ENCODE measurements around the gene DHFR2.

The DHFR2 gene

DNA sequence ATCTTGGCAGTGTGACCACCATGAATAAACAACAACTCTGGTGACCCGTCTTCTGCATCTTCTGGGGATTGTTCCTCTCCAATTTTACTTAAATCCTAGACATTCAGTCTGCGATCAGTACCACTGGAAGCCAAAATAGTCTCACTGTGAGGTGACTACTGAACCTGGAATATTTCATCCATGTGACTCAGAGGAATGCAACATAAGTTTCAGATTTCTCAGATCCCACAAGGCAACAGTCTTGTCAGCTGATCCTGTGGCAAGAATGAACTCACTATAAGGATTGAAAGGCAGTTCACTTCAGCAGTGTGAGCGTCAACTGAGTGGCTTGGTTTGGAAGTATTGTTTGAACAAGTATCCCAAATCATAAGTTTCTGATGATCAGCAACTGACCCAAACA, 13.3 kb upstream of the DHFR2 start:
- TF ChIP-seq, protein P1, sequence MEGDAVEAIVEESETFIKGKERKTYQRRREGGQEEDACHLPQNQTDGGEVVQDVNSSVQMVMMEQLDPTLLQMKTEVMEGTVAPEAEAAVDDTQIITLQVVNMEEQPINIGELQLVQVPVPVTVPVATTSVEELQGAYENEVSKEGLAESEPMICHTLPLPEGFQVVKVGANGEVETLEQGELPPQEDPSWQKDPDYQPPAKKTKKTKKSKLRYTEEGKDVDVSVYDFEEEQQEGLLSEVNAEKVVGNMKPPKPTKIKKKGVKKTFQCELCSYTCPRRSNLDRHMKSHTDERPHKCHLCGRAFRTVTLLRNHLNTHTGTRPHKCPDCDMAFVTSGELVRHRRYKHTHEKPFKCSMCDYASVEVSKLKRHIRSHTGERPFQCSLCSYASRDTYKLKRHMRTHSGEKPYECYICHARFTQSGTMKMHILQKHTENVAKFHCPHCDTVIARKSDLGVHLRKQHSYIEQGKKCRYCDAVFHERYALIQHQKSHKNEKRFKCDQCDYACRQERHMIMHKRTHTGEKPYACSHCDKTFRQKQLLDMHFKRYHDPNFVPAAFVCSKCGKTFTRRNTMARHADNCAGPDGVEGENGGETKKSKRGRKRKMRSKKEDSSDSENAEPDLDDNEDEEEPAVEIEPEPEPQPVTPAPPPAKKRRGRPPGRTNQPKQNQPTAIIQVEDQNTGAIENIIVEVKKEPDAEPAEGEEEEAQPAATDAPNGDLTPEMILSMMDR (IDR thresholded peaks at IDR 0.05; ENCODE audit: low read depth, low read length, missing control alignments): no peak
- no peak overlapping the region for H3K4me3 ChIP-seq (ENCODE audit: low read depth, low read length)
- DNase-seq (ENCODE audit: low read depth): no peak

DNA sequence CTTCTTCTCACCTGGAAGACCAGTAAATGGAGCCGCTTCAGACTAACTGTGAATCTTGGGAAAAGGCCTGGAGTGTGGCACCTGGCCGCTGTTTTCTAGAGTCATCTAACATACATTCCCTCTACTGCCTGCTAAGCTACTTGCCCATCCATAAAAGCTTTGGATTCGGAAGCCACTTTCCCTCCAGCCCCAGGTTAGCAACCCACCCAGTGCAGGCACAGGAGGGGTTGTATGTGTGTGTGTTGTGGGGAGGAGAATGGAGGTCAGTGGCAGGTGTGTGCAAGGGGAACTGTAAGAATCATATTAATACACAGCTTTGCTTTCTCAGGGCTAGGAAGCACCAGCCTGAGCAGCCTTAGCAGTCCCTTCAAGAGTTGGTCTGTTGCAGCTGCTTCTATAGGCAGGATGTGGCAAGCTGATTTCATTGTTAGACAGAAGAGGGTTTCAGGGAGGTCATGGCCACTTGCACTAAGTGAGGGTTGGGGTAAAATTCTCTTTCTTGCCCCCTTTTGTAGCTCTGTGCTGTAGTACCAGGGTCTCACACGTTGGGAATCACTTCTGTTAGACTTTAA, 9.1 kb upstream of the DHFR2 start:
- DNase-seq (ENCODE audit: low read depth): peak; percentile 51
- TF ChIP-seq, protein P1 (IDR thresholded peaks at IDR 0.05; ENCODE audit: low read depth, low read length, missing control alignments): no peak
- no peak overlapping the region for H3K4me3 ChIP-seq (ENCODE audit: low read depth, low read length)

DNA sequence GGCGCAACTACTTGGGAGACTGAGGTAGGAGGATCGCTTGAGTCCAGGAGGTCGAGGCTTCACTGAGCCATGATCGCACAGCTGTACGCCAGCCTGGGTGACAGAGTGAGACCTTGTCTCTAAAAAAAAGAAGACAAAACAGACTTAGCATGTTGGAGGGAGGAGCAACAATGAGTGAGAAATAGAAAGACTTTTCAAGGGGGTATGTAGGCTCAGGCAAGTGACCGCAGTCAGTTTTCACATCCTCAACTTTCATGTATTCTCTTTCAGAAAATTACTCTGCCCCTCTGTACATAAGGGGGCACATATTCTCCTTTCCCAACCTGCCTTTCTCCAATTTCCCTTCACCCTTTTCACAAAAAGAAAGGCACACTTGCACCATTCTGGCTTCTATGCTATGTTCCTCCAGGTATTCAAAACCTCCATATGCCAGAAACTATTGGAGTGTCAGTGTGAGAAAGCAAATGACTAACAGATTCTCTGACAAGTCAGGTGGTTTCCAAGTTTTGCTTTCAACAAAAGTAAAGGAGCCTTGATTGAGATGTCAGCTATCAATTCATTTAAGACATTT, 7.7 kb upstream of the DHFR2 start:
- DNase-seq (ENCODE audit: low read depth): peak; percentile 45

DNA sequence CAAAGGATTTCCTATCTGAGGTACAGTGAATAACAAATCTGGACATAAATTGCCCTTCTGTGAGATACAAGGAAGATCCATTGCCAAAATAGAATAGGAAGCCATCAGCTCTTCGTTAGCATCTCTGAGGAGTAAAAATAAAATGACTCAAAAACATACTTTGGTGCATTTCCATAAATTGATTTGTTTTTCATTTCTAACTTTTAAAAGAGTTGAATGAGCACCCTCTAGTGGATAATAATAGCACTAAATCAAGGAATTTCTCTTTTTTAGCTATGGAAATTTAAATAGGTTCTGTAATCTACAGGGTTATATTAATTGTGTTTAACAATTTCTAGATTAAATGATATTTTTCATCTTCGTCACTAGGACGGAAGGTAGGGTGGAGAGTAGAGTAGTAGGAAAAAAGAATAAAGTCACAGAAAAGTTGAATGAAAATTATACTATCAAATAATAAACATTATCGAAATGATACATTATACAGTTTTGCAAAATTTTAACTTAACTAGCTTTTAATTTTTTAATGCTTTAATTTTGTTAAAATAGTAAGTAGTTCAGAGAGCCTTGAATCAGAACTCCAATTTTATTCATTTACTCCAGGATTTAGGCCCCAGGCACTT, 6.6 kb upstream of the DHFR2 start:
- no peak overlapping the region for H3K4me3 ChIP-seq (ENCODE audit: low read depth, low read length)
- TF ChIP-seq, protein P1 (IDR thresholded peaks at IDR 0.05; ENCODE audit: low read depth, low read length, missing control alignments): peak; percentile 30
- no peak for DNase-seq (ENCODE audit: low read depth)

More for the DNA sequence above, 7.7 kb upstream of the DHFR2 start:
- TF ChIP-seq, protein P1 (IDR thresholded peaks at IDR 0.05; ENCODE audit: low read depth, low read length, missing control alignments): no peak
- no peak overlapping the region; the same call in 1 of the 2 replicates for H3K4me3 ChIP-seq (ENCODE audit: low read depth, low read length)

DNA sequence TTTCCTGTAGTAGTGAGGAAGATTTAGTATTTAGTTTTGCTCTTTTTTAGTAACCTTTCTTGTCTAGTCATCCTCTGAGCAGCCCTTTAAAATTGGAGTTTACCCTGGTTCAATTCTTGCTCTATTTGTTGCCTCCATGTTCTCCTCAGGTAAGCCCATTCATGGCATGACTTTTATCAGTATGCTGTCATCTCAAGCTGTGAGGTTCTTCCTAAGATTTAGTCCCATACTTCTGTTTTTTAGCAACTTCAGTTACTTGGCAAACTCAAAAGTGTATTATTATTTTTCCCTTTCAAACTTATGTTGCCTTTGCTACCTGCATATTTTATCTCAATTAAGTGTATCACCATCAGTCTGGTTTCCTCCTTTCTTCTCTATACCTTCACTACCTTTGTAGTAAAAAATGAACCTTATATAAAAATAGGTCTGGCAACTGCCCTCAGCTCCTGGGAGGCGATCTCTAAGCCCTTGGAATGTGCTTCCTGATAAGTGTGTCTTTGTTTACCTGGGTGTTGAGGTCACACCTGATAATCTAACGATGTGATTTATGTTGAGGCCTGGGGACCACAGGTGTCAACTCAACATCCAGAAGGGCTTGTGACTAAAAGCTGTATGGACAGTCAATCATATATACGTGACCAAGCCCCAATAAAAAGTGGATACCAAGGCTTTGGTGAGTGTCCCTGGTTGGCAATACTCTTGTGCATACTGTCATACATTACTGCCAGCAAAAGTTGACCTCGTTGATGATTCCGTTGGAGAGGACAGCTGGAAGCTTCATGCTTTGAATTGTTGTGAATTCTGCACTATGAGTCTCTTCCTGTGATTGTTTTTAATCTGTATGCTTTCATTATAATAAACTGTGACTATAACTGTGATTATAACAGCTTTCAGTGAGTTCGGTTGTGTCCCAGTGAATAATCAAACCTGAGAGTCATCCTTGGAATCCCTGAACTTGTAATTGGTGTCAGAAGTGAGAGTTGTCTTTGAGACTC, 4.1 kb upstream of the DHFR2 start:
- DNase-seq (ENCODE audit: low read depth): no peak
- H3K4me3 ChIP-seq (ENCODE audit: low read depth, low read length): no peak overlapping the region
- TF ChIP-seq, protein P1 (IDR thresholded peaks at IDR 0.05; ENCODE audit: low read depth, low read length, missing control alignments): no peak

DNA sequence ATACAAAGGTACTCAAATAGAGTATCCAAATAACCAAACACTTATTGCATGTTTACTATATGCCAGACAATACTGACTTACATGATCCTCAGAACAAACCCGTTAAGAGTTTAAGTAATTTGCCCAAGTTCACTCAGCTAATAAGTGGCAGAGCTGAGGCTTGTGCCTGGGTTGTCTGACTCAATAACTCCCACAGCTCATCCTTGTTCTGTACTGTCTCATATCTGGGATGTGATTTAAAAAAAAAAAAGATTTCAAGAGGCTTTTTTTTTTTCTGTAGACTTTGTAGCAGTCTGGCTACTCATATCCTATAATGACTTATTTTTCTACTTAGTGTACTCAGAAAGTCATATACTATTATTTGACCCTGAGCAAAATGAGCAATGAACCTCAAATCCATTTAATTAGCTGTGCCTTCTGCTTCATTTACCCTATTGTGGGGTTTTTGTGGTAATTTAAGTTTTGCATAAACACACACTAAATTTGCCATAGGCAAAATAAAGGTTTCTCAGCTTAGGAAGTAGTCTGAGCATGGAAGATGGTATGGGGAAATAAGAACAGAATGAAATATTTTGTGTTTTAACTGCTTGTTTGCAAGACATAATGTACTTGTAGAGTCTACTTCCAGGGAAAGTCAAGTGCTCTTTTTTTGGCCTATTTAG, 3.2 kb upstream of the DHFR2 start:
- TF ChIP-seq, protein P1 (IDR thresholded peaks at IDR 0.05; ENCODE audit: low read depth, low read length, missing control alignments): no peak
- no peak overlapping the region for H3K4me3 ChIP-seq (ENCODE audit: low read depth, low read length)
- no peak for DNase-seq (ENCODE audit: low read depth)
